ENCODE measurements around the gene EVA1A. TPM values are rescaled to one million over a fixed set of nuclear protein-coding genes. Genes with fewer than 3 reads are reported as not detected.

The EVA1A gene
- 4.9 and 50.7 TPM in 2 replicates for total RNA-seq

GRCh38 chr2:75560768-75561565 is at the start of gene EVA1A:
TSS of gene EVA1A (minus strand) at chr2:75560939. CDS start at chr2:75518140, 42,799 bp downstream.

Other genes starting within 250 kb of the EVA1A start
- gene MRPL19, start 85.8 kb upstream of the EVA1A start, total RNA-seq: 38.4 and 39.8 TPM in 2 replicates
- gene GCFC2, start 150.0 kb upstream of the EVA1A start, total RNA-seq: 16.7 and 16.8 TPM in 2 replicates